ENCODE data around the gene MGMT.

Gene MGMT

DNA sequence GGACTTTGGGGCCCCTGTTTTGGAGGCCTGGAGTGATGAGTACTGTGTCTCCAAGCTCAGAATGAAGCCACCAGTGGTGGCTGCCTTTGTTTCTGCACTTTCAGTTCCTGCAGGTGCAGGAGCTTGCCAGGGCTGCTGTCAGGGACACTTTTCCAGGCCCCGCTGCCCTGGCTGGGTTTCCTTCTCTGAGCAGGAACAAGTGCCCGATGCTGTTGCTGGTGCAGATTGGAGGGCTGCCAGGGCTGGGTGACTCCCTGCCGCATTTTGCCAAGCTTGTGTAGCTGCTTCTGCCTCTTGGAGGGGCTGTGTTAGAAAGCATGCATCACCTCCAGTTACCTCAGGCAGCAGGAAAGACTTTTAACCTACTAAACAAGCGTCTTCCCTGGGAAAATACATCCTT is 211.1 kb downstream of the MGMT start:
- no peak overlapping the region for H3K4me3 ChIP-seq (replicated peaks; ENCODE audit: insufficient read depth, low read length)
- DNase-seq (ENCODE audit: low read depth in 1 of 2, low spot score in 1 of 2), result no peak
- TF ChIP-seq CTCF (IDR thresholded peaks at IDR 0.05; ENCODE audit: insufficient read depth, low read length), result no peak
- H3K27me3 ChIP-seq (ENCODE audit: insufficient read depth, poor library complexity, severe bottlenecking), result no peaks in the 10 kb centered on the region
- H3K27ac ChIP-seq (replicated peaks), result no peak overlapping the region

DNA sequence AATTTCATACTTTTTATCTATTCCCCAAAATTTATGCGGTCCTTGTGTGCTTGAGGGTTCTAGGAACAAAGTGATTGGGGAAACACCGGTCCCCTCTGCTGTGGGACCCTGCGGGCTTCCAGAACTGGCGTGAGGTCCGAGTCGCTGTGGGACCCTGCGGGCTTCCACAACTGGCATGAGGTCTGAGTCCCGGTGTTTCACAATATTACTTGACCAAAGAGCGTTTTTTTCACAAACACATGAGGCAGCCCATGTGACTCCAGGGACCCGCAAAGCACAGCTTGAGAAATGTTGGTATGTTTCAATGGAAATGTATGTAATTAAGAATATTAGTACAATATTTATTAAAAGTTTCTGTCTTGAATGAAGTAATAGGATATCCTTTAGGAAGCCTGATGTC is 212.2 kb downstream of the MGMT start:
- Histone ChIP-seq H3K4me3 (replicated peaks; ENCODE audit: insufficient read depth, low read length) (no peak overlapping the region), H3K27ac (replicated peaks) (no peak overlapping the region), H3K27me3 (ENCODE audit: insufficient read depth, poor library complexity, severe bottlenecking) (no peaks in the 10 kb centered on the region)
- TF ChIP-seq, protein P1, sequence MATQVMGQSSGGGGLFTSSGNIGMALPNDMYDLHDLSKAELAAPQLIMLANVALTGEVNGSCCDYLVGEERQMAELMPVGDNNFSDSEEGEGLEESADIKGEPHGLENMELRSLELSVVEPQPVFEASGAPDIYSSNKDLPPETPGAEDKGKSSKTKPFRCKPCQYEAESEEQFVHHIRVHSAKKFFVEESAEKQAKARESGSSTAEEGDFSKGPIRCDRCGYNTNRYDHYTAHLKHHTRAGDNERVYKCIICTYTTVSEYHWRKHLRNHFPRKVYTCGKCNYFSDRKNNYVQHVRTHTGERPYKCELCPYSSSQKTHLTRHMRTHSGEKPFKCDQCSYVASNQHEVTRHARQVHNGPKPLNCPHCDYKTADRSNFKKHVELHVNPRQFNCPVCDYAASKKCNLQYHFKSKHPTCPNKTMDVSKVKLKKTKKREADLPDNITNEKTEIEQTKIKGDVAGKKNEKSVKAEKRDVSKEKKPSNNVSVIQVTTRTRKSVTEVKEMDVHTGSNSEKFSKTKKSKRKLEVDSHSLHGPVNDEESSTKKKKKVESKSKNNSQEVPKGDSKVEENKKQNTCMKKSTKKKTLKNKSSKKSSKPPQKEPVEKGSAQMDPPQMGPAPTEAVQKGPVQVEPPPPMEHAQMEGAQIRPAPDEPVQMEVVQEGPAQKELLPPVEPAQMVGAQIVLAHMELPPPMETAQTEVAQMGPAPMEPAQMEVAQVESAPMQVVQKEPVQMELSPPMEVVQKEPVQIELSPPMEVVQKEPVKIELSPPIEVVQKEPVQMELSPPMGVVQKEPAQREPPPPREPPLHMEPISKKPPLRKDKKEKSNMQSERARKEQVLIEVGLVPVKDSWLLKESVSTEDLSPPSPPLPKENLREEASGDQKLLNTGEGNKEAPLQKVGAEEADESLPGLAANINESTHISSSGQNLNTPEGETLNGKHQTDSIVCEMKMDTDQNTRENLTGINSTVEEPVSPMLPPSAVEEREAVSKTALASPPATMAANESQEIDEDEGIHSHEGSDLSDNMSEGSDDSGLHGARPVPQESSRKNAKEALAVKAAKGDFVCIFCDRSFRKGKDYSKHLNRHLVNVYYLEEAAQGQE (IDR thresholded peaks at IDR 0.05; ENCODE audit: insufficient replicate concordance, low read depth), result no peak
- TF ChIP-seq CTCF (IDR thresholded peaks at IDR 0.05; ENCODE audit: insufficient read depth, low read length) (no peak), POLR2AphosphoS5 (IDR thresholded peaks at IDR 0.05; ENCODE audit: low read depth) (no peak), GABPA (IDR thresholded peaks at IDR 0.05; ENCODE audit: low read depth) (no peak), SPI1 (IDR thresholded peaks at IDR 0.05; ENCODE audit: borderline replicate concordance, low read depth) (no peak)
- DNase-seq (ENCODE audit: low read depth in 1 of 2, low spot score in 1 of 2), result no peak

GRCh38 chr10:129680661-129681344 is 213.8 kb downstream of the MGMT start:
- no peak for DNase-seq (ENCODE audit: low read depth in 1 of 2, low spot score in 1 of 2)
- Histone ChIP-seq H3K4me3 (replicated peaks; ENCODE audit: insufficient read depth, low read length) (no peak overlapping the region), H3K27me3 (ENCODE audit: insufficient read depth, poor library complexity, severe bottlenecking) (no peaks in the 10 kb centered on the region), H3K27ac (replicated peaks) (no peak overlapping the region)
- TF ChIP-seq, protein P1 (IDR thresholded peaks at IDR 0.05; ENCODE audit: insufficient replicate concordance, low read depth), result no peak
- TF ChIP-seq GABPA (IDR thresholded peaks at IDR 0.05; ENCODE audit: low read depth) (no peak), POLR2AphosphoS5 (IDR thresholded peaks at IDR 0.05; ENCODE audit: low read depth) (no peak), CTCF (IDR thresholded peaks at IDR 0.05; ENCODE audit: insufficient read depth, low read length) (no peak), SPI1 (IDR thresholded peaks at IDR 0.05; ENCODE audit: borderline replicate concordance, low read depth) (no peak)

GRCh38 chr10:129681856-129682255 is 214.8 kb downstream of the MGMT start:
- H3K4me3 ChIP-seq (replicated peaks; ENCODE audit: insufficient read depth, low read length), result no peak overlapping the region
- no peak for DNase-seq (ENCODE audit: low read depth in 1 of 2, low spot score in 1 of 2)
- H3K27ac ChIP-seq (replicated peaks), result no peak overlapping the region
- TF ChIP-seq GABPA (IDR thresholded peaks at IDR 0.05; ENCODE audit: low read depth) (no peak), CTCF (IDR thresholded peaks at IDR 0.05; ENCODE audit: insufficient read depth, low read length) (no peak), POLR2AphosphoS5 (IDR thresholded peaks at IDR 0.05; ENCODE audit: low read depth) (no peak), SPI1 (IDR thresholded peaks at IDR 0.05; ENCODE audit: borderline replicate concordance, low read depth) (no peak)
- TF ChIP-seq, protein P1 (IDR thresholded peaks at IDR 0.05; ENCODE audit: insufficient replicate concordance, low read depth), result no peak
- no peaks in the 10 kb centered on the region for H3K27me3 ChIP-seq (ENCODE audit: insufficient read depth, poor library complexity, severe bottlenecking)
